Activated CD8-positive, alpha-beta memory T cell treated with anti-CD3 and anti-CD28 coated beads, Interleukin-2, amount 50 U/mL, for 1 hour (primary cell): Measurements from ENCODE around the gene TRIP10.
"Not testable (repeated sequence)": the region's sequence is repeated elsewhere in the genome, so short reads cannot be mapped to it uniquely, and the experiment has no call there.

ENCODE experiments used
- DNase-seq: peaks from one replicate; pipeline ENCODE4 v3.0.0-alpha.2; 2020; ENCODE audit errors: extremely low read depth

Gene TRIP10

DNA sequence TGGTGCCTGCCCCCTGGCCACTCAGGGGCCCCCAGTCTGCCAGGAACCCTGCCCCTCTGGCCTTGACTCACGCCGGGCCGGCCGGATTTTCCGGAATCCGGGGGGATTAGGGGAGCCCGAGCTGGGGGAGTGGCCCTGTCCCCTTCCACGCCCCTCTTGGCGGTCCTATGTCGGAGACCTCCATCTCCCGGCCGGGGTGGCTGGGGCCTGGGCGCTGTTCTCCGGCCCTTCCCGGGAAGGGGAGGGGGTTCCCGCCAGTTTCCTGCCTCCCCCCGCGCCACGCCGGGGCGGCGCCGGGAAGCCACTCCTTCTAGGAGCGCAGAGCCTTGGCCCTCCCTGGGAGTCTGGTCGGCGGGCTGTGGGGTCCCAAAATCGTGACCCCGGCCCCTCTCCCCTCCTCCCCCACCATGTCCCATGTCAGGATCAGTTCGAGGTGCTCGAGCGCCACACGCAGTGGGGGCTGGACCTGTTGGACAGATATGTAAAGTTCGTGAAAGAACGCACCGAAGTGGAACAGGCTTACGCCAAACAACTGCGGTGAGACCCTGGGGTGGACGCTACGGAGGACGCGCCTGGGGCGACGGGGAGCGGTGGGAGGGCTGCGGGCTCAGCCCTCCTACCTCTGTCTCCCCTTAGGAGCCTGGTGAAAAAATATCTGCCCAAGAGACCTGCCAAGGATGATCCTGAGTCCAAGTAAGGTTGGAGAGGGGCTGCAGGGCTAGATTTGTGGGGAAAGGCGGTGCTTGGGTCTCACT, 1.3 kb downstream of the TRIP10 start:
- DNase-seq = no peak

DNA sequence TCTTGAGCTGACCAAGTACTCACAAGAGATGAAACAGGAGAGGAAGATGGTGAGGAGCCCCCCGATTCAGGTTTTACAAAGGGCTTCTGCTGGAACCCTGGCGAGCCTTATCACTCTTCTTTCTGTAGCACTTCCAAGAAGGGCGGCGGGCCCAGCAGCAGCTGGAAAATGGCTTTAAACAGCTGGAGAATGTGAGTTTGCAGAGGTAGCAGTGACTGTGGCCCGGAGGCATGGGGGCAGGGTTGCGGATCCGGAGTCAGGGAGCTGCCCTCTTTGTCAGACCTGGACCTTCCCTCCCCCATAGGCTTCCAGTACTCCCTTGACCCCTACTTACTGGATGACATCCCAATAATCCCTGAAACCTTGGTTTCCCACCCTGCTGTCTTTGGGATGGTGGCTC, 3.6 kb downstream of the TRIP10 start:
- no peak for DNase-seq

DNA sequence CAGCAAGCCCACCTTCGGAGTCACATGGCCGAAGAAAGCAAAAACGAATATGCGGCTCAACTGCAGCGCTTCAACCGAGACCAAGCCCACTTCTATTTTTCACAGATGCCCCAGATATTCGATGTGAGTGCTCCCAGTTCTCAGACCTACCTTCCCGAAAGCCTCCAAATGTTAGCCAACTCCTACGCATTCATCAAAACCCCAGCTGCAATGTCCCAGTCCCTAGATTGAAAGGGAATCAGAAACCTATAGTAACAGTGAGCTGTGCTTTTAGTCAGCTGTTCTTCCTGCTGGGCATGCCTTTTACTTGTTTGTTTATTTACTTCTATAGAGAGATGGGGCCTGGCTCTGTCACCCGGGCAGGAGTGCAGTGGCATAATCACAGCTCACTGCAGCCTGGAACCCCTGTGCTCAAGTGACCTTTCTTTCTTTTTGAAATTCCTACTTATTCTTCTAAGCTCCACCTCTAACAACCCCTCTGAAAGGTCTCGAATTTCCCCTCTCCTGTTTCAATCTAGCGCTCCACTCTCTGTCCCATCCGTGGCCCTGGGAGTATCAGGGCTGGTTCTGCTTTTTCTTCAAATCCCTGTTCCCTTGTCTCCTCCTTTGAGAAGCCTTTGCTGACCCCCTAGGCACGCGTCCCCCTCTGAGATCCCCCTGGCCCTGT, 4.4 kb downstream of the TRIP10 start:
- no peak for DNase-seq

DNA sequence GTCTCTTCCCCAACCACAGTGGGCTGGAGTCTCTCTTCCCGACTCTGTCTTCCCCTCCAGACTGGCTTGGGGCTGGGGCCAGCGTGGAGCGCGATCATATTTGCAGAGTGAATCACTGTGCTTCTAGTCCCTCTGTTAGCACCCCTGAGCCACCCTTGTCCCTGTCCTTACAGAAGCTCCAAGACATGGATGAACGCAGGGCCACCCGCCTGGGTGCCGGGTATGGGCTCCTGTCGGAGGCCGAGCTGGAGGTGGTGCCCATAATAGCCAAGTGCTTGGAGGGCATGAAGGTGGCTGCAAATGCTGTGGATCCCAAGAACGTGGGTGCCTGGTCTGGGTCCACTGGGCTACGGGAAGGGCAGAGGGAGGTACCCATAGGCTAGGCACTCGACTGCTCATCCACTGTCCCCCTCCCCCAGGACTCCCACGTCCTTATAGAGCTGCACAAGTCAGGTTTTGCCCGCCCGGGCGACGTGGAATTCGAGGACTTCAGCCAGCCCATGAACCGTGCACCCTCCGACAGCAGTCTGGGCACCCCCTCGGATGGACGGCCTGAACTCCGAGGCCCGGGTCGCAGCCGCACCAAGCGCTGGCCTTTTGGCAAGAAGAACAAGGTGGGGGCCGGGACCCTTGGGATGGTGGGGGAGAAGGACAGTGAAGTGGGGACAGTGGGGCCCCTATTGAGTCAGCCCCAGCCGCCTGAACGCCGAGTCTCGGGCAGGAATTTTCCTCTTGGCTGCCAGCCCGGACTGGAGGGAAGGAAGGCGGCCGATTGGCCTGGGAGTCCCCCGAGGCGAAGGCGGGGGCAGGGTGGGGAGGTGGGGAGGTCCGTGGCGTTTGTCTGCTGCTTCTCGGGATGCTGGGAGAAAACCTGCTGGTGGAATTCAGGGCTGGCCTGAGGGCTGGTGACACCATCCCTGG, 5.2 kb downstream of the TRIP10 start:
- no peak for DNase-seq

DNA sequence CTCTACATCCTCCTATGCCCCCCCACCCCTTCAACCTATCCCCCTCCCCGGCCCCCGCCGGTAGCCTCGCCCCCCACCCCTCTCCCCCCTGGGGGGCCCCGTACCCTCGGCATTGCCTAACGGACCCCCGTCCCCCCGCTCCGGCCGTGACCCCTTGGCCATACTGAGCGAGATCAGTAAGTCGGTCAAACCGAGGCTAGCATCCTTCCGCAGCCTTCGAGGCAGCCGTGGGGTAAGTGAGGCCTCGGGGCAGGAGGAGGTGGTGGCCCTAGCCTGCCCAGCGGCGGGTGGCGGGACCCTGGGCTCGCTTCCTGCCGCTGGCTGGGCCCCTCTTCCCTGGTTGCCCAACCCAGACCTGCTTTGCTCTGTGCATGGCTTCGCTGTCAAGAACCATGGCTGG, 6.5 kb downstream of the TRIP10 start:
- DNase-seq = no peak

DNA sequence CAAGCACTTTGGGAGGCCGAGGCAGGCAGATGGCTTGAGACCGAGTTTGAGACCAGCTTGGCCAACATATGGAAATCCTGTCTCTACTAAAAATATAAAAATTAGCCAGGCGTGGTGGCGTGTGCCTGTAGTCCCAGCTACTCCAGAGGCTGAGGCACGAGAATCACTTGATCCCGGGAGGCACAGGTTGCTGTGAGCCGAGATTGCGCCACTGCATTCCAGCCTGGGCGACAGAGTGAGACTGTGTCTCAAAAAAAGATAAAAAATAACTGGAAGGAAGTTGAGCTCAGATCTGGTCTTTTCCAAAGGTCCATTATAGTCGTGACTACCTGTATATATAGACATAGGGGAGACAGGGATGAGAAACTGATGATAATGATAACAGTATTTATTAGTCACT, 9.1 kb downstream of the TRIP10 start:
- not testable (repeated sequence) for DNase-seq

DNA sequence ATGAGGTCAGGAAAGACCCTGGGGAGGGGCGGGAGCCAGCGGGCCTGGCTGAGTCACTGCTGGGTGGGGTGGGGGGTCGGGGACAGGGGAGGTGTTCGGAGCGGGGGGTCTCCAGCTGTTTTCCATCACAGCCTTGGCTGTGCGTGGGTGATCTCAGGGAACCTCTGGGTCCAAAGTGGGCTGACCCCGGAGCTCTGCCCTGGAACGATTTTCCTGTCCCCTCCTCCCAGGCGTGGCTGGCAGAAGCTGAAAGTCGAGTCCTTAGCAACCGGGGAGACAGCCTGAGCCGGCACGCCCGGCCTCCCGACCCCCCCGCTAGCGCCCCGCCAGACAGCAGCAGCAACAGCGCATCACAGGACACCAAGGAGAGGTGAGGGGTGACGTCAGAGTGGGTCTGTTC, 10.6 kb downstream of the TRIP10 start:
- DNase-seq = no peak

DNA sequence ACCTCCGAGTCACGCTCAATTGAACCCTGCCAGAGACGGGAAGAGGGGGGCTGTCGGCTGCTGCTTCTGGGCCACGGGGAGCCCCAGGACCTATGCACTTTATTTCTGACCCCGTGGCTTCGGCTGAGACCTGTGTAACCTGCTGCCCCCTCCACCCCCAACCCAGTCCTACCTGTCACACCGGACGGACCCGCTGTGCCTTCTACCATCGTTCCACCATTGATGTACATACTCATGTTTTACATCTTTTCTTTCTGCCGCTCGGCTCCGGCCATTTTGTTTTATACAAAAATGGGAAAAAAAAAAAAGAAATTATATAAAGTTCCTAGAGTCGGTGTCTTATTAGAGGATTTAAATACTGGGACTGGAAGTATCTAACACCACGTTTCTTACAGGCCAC, 11.7 kb downstream of the TRIP10 start:
- DNase-seq = no peak

DNA sequence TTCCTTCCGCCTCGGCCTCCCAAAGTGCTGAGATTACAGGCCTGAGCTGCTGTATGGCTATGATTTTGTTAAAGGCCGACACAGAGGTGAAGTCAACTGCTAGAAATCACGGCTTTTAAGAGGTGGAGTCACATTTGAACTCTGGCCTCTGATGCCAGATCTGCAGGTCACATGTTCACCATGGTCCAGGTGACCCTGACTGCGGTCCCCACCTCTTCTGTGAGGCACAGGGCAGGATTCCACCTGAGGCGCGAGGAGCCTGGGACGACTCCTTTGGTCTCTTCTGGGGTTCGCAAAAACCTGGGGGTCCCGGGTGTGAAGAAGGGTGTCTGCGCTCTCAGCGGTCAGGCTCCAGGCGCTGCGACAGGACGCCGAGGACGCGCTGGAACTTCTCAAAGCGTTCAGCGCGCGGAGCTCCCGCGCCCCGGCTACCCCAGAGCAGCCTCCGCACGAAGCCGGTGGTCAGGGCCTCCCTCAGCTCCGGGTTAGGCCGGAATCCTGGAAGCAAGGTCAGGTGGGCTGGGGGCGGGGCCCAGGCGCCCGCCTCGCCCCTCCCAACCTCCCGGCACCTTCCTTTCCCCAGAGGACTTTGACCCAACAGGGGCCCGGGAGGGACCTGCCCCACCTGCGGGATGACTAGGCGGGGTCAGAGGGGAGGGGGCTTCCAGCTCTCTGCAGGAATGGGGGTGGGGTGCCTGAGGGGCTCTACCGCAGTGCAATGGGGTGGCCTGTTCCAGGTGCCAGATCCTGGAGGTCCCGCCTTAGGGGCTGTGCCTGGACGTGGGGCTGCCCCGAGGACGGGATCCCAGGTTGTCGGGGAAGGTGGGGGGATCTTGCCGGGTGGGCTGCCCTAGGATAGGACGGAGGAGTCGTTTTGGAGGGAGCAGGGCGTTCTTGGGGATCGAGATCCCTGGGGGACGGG, 13.0 kb downstream of the TRIP10 start:
- no peak for DNase-seq

DNA sequence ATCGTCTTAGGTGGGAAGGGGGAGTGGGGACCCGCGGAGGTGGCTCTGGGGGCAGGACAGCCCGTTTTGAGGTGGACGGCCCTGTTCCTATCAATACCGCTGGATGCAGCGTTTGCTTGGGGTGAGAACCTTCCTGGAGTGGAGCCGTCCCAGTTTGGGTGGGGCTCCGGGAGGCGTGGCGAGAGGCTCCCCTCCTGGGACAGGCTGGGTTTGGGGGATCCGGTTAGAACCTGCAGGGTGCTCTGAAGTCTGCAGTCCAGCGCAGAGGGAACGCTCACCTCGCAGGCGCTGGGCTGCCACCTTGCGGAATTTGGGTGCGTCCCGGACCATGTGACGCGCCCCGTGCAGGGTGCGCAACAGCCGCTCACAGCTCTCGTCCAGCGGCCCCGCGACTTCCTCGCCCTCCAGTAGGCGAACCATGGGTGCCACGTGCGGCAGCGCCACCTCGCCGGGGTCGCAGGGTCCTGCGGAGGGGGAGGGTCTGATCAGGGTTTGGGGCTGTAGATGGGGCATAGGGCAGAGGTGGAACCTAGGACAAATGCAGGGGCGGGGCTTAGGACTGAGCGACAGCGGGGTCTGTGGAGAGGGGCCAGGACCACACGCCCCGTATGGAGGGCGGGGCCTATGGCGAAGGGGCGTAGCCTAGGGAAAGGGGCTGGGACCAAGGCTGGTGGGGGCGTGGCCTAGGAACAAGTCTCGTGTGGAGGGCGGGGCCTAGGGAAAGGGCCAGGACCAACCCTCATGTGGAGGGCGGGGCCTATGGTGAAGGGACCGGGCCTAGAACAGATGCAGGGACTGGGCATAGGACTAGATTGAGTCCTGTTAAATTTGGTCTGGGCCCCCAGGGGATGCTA, 13.9 kb downstream of the TRIP10 start:
- DNase-seq = no peak

DNA sequence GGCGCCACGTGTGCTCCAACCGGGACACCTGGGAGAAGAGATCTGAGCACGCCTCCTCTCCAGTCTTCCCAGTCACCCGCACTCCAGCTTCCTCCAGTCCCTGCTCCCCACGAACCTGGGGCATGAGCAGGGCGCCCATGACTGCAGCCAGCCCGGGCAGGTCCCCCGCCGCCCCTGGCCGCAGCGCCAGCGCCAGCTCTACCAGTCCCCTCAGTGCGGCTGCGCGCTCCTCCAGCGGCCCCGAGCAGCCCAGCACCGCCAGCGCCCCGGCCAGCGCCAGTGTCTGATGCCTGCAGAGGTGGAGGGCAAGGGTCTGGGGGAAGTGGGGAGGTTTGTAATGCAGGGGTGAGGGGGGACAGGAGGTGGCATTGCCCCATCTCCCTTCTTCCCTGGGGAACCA, 14.7 kb downstream of the TRIP10 start:
- DNase-seq = no peak

DNA sequence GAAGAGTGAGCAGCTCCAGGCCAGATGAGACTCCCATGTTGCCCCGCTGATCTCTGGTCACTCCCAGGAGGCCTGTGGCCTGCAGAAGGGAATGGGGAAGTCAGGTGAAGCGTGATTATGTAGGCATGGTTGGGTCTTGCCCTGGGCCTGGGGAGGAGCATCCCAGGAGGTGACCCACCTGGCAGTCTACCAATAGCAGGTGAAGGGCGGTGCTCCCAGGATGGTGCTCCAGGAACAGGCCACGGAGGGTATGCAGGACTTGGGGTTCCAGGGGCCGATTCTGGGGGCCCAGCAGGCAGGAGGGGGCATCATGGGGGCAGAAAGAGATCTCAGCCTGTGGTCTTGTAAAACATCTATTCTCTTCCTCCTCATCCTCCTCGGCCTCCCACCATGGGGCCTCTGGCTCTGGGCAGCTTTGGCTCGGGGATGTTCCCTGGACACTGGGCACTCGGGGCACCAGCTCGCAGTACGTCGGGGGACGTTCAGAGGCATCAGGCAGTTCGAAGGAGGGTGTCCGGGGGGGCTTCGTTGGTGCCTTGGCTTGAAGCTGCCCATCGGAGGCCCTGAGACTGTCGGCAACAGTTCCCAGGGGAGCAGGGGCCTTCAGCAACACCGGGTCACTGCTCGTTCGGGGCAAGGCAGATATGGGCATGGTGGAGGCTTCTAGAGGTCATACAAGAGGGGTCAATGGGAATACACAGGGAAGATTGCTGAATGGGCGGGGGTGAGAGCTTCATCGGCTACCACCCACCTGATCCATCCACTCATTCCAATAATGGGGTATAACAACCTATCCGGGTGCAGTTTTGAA, 15.4 kb downstream of the TRIP10 start:
- no peak for DNase-seq

DNA sequence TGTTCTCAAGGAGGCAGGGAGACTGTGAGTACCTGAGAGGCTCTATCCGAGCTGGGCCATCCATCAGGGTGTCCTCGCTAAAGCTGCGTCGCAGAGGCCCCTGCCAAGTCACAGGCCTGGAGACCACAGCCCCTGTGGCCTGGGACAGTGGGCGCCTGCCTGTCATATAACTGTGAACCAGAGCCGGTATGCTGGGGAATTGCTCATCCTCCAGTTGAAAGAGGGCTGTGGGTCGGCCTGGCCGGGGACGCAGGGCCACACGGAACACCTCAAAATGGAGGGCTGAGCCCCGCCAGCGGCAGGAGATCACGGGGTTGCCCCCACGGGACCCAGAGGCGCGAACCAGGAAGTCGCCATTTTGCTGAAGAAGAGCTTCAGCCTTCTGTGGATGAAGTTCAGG, 21.1 kb downstream of the TRIP10 start:
- no peak for DNase-seq

DNA sequence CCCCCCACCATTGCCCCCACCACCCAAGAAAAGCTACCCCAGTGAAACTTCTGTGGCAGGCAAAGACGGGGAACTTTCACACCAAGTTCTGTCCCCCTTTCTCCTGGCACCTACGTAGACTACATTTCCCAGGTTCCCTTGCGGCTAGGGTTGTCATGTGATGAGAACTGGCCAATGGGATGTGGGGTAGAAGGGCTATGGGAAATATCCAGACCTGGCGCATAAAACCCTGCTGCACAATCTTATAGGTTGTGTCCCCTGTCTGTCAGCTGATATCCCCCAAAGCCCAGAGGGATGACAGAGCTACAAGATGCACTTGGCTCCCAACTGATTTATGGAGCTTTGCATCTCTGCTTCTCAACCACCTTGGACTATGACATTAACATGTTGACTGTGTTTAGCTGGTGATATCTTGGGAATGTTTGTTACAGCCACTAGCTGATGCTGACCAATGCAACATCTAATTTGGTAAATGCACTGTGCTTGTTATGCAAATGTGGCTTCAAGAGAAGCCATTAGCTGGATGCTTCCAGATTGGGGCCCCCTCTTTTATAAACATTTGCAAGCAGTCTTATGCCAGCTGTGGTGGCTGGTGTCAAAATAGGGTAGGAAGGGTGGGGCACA, 21.7 kb downstream of the TRIP10 start:
- no peak for DNase-seq

DNA sequence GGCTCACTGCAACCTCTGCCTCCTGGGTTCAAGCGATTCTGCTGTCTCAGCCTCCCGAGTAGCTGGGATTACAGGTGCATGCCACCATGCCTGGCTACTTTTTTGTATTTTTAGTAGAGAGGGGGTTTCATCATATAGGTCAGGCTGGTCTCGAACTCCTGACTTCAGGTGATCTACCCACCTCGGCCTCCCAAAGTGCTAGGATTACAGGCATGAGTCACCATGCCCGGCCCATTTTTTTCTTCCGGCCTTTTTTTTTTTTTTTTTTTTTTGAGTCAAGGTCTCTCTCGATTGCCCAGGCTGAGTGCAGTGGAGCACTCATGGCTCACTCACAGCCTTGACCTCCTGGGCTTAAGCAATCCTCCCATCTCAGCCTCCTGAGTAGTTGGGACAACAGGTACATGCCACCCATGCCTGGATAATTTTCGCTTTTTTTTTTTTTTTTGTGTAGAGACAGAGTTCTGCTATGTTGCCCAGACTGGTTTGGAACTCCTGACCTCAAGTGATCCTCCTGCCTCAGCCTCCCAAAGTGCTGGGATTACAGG, 22.8 kb downstream of the TRIP10 start:
- DNase-seq = not testable (repeated sequence)

DNA sequence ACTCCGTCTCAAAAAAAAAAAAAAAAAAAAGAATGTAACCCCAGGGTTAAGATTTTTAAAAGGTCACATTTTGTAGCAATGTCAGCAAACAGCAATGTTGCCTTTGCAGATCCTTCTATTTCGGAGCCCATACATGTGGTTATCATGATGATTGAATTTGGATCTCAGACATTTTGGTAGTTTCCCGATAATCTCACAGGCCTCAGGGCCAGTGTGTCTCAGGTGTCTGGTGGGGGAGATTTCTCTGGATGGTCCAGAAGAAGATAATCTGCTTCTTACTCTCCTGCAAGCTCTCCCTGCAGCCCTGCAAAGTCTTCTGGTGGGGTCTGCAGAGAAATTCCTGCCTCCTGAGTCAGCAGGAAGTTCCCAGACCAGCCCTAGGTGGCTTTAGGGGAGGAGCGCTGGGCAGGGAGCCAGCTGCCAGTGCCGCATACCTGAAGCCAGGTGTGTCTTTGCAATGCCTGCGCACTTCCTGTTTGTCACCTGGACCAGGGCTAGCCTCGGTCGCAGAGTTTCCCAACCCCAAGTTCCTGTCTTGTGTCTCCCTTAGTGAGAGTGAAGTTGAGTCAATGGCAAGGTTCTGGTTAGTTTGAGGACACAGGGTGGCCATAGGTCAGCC, 26.4 kb downstream of the TRIP10 start:
- DNase-seq = no peak

DNA sequence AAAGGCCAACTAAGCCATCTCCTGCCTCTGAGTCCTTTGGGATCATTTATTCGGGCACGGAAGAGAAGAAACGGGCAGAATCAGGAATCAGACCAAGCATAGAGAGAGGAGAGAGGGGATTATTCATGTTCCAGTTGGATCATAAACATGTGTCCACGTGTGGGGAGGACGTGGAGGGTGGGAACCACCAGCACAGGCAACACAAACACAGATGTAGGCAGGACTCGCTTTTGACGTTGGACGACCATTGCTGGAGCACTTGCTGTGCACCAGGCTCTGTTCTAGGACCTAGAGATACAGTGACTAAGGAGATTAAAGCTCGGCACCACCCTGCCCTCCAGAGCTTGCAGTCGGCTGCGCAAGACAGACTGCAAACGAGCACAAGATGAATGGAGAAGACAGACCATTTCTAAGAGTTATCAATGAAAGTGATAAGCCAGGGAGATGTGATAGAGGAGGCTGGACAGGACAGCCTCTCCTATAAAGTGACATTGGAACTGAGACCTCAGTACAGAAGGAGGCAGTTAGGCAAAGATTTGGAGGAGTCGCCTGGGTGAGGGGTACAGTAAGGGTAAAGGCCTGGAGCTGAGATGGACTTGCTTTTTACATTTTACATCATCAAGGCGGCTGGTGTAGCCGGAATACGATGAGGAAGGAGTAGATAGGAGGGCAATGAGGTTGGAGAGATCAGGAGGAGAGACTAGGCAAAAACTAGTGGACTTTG, 27.0 kb downstream of the TRIP10 start:
- DNase-seq = no peak

DNA sequence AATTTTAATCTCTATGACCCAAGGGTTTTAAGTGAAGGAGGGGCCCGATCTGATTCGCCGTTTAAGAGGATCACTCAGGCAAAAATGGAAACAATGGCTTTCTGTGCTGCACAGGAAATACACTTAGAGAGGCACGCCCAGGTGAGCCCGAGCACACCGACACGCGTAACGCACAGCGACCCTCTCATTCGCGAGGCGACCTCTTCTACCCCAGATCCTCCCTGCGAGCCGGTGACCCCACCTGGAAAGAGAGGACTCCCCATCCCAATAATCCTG, 27.5 kb downstream of the TRIP10 start:
- DNase-seq = no peak
